Transverse colon (tissue), 4 donors: ENCODE data around the gene TANGO2. TPM values are rescaled to one million over a fixed set of nuclear protein-coding genes. Genes with fewer than 3 reads are reported as not detected.

Experiments
- DNase-seq: peaks from one replicate; pipeline ENCODE4 v3.0.0-alpha.2; 2019
- H3K27ac ChIP-seq, 4 donors: fragments of 200-600 bp; sonication (generic); 2 replicates each; pipeline ENCODE4 v1.5.1; 2016 to 2018; ENCODE audit warnings: inconsistent platforms in 4 of 4
- H3K27me3 ChIP-seq: fragments of 200-600 bp; sonication (generic); 2 replicates; pipeline ENCODE4 v1.5.1; 2017; ENCODE audit warnings: inconsistent platforms
- H3K36me3 ChIP-seq, 4 donors: fragments of 200-600 bp; sonication (generic); 2 replicates each; pipeline ENCODE4 v1.5.1; 2017 to 2019; ENCODE audit warnings: inconsistent platforms in 4 of 4
- H3K4me1 ChIP-seq, 4 donors: fragments of 200-600 bp; sonication (generic); 2 replicates each; pipeline ENCODE4 v1.5.1; 2017 to 2020; ENCODE audit warnings: inconsistent platforms in 4 of 4
- H3K4me3 ChIP-seq, 4 donors: fragments of 200-600 bp; sonication (generic); 1 replicate in 1 of 4; 2 replicates in 3 of 4; pipeline versions ENCODE4 v1.5.1 to v1.6.1; 2017 to 2019; ENCODE audit warnings: inconsistent platforms in 4 of 4
- H3K9me3 ChIP-seq, 2 donors: fragments of 200-600 bp; sonication (generic); 2 replicates each; pipeline ENCODE4 v1.5.1; 2017 to 2019; ENCODE audit warnings: inconsistent platforms in 2 of 2
- EP300 ChIP-seq: sonication (generic); formaldehyde crosslinking; IDR thresholded peaks from one replicate; pipeline ENCODE4 v1.6.1; 2017; ENCODE audit warnings: antibody characterized with exemption, low read depth
- POLR2A ChIP-seq: fragments of 450-650 bp; IDR thresholded peaks from one replicate; pipeline ENCODE4 v1.6.1; 2016; ENCODE audit warnings: antibody characterized with exemption, mild to moderate bottlenecking, moderate library complexity
- POLR2AphosphoS5 ChIP-seq, 3 donors: sonication (generic); formaldehyde crosslinking; IDR thresholded peaks; one replicate each; pipeline ENCODE4 v1.6.1; 2016; ENCODE audit warnings: antibody characterized with exemption in 3 of 3
- WGBS, 2 donors: methylation state at CpG; one replicate each; pipeline ENCODE4 v1.1.5; 2018; ENCODE audit warnings: low coverage in 1 of 2; 5-methylcytosine and 5-hydroxymethylcytosine counted together
- in situ Hi-C, 4 donors: fragments of 200-750 bp; cut with MboI; loops; one replicate each; pipeline versions ENCODE4 v1.15.0 to v1.15.1; 2017; ENCODE audit warnings: low sequenced_read_pairs in 3 of 4, low pct_ligation_motif_present in 1 of 4, low pct_unique_long_range_greater_than_20kb in 1 of 4
- intact Hi-C: fragments of 100-400 bp; cut with DNase I; formaldehyde crosslinking; loops from one replicate; pipeline ENCODE4 v1.15.1; 2023; ENCODE audit warnings: low total_unique reads
- total RNA-seq, 4 donors: library from RNA; depleted of rRNA; stranded (reverse); fragments of >200 nt; gene quantifications; one replicate each; pipeline ENCODE4 v1.1.0, GENCODE V29; 2016
- TF ChIP-seq, protein P1 (sequence below), 5 experiments: fragments of 200-600 bp in 3 of 5; fragments of 450-650 bp in 2 of 5; sonication (generic) in 3 of 5; IDR thresholded peaks; 1 replicate in 2 of 5; 2 replicates in 3 of 5; pipeline ENCODE4 v1.5.1; 2016 to 2017; ENCODE audit warnings: antibody characterized with exemption in 5 of 5, inconsistent platforms in 3 of 5, mild to moderate bottlenecking in 2 of 5, moderate library complexity in 1 of 5

The TANGO2 gene
- total RNA-seq, 4 donors from 2014 or later, result 32.9 to 101 (median 50.6) TPM

DNA sequence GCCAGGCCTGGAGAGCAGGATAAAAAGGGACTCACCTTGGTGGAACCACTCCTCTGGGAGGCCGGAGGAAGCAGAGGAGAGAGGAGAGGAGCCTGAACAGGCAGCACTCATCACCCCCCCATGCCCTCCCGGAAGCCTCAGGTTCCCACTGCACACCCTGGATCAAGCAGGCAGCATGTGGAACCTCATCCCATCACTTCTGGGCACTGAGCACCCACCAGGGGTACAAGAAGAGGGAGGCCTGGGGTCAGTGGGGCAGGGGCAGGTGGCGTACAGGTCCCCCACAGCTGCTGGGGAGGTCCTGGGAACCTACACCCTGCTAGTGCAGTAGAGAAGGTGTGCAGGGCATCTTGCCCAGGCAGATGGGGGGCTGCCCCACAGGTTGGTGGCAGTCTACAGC is 44.2 kb upstream of the TANGO2 start:
- Histone ChIP-seq H3K4me1 (no peaks in the 10 kb centered on the region), H3K36me3 (no peaks in the 10 kb centered on the region), H3K4me3 (no peak overlapping the region), H3K27ac (no peak overlapping the region), H3K27me3 (no peaks in the 10 kb centered on the region), H3K9me3 (no peaks in the 10 kb centered on the region)
- 88% methylated on average over 3 of the region's 3 CpGs; no CpG with 5 or more reads in 1 of the 2 donors for WGBS, 2 donors
- intact Hi-C loops (loop anchor here (10.0 kb wide), 1 partner anchor 148 kb away; no protein-coding TSS in a partner anchor), in situ Hi-C loops (no loop called here)
- TF ChIP-seq EP300, result no peak
- TF ChIP-seq, protein P1, sequence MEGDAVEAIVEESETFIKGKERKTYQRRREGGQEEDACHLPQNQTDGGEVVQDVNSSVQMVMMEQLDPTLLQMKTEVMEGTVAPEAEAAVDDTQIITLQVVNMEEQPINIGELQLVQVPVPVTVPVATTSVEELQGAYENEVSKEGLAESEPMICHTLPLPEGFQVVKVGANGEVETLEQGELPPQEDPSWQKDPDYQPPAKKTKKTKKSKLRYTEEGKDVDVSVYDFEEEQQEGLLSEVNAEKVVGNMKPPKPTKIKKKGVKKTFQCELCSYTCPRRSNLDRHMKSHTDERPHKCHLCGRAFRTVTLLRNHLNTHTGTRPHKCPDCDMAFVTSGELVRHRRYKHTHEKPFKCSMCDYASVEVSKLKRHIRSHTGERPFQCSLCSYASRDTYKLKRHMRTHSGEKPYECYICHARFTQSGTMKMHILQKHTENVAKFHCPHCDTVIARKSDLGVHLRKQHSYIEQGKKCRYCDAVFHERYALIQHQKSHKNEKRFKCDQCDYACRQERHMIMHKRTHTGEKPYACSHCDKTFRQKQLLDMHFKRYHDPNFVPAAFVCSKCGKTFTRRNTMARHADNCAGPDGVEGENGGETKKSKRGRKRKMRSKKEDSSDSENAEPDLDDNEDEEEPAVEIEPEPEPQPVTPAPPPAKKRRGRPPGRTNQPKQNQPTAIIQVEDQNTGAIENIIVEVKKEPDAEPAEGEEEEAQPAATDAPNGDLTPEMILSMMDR (IDR thresholded peaks at IDR 0.05), result no peak
- DNase-seq, result no peak

DNA sequence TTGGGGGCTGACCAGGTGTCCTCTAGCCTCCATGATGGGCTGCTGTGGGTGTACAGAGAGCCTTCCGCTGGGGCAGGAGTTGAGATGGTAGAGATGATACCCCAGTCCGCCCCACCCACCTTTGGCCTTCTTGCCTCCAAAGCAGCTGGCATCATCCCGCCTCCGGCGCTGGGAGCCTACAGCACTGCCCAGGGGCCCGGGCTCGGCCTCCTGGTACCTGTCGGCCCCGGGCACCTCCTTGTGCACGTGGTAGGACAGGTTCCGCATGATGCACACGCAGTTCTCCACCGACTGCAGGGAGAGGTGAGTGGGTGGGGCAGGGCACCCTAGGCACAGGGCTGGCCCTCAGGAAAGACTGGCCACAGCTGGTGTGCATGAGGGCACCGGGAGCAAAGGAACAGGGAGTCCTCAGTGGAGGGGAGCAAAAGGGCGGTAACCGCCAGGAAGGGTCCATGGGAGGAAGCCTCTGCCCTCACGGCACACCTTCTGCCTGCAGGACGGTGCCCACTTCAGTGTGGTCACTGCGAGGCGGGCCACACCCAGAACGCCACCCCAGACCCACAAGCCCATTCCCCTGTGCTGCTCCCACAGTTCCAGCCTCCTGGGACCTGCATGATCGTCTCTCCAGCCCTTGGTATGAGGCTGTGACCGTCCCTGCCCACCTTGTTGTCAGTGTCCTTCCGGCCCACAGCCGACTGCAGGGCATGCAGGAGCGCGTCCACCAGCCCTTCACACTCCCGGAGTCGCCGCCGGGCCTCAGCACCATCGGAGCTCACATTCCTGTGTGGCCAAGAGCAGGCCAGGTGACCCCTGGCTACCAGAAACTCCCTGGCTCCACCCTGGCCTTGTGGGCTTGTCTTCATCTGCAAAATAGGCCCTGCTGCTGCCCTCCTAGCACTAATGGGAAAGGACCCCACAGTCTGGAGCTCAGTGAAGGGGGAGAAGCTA is 43.3 kb upstream of the TANGO2 start:
- Histone ChIP-seq H3K4me3 (no peak overlapping the region), H3K36me3 (no peaks in the 10 kb centered on the region), H3K9me3 (no peaks in the 10 kb centered on the region), H3K4me1 (no peaks in the 10 kb centered on the region), H3K27ac (no peak overlapping the region), H3K27me3 (no peaks in the 10 kb centered on the region)
- no peak for DNase-seq
- 88 to 100% methylated on average over 1 to 32 of the region's 32 CpGs for WGBS, 2 donors
- TF ChIP-seq POLR2A (no peak), POLR2AphosphoS5 (IDR thresholded peaks at IDR 0.05) (no peak), EP300 (no peak)
- TF ChIP-seq, protein P1 (IDR thresholded peaks at IDR 0.05), result no peak
- intact Hi-C loops, result loop anchor here (10.0 kb wide), 1 partner anchor 147 kb away; no protein-coding TSS in a partner anchor
- in situ Hi-C loops, result no loop called here

DNA sequence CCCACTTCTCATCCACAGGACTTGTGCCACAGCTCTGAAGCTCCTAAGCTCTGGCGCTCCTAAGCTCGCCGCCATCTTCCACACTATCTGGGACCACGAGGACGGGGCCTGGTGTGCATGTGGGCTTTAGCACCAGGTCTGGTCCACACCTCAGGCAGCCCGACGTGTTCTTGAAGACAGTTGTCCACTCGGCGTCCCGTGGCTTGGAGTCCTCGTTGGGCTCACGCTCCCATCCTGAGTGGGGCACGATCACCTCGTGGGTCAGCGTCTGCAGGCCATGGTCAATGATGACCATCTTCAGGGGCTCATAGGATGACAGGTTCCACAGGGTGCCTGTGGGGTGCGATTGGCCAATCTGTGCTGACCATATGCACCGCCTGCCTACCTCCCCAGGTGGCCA is 42.2 kb upstream of the TANGO2 start:
- Histone ChIP-seq H3K27ac (no peak overlapping the region), H3K27me3 (no peaks in the 10 kb centered on the region), H3K4me1 (no peaks in the 10 kb centered on the region), H3K4me3 (no peak overlapping the region), H3K36me3 (no peaks in the 10 kb centered on the region), H3K9me3 (no peaks in the 10 kb centered on the region)
- WGBS, 2 donors, result 96% methylated on average over 13 of the region's 17 CpGs; no CpG with 5 or more reads in 1 of the 2 donors
- intact Hi-C loops, result loop anchor here (10.0 kb wide), 1 partner anchor 146 kb away; no protein-coding TSS in a partner anchor
- DNase-seq, result no peak
- in situ Hi-C loops, result no loop called here
- TF ChIP-seq, protein P1 (IDR thresholded peaks at IDR 0.05), result no peak
- TF ChIP-seq POLR2A (no peak), EP300 (no peak), POLR2AphosphoS5 (IDR thresholded peaks at IDR 0.05) (no peak)

DNA sequence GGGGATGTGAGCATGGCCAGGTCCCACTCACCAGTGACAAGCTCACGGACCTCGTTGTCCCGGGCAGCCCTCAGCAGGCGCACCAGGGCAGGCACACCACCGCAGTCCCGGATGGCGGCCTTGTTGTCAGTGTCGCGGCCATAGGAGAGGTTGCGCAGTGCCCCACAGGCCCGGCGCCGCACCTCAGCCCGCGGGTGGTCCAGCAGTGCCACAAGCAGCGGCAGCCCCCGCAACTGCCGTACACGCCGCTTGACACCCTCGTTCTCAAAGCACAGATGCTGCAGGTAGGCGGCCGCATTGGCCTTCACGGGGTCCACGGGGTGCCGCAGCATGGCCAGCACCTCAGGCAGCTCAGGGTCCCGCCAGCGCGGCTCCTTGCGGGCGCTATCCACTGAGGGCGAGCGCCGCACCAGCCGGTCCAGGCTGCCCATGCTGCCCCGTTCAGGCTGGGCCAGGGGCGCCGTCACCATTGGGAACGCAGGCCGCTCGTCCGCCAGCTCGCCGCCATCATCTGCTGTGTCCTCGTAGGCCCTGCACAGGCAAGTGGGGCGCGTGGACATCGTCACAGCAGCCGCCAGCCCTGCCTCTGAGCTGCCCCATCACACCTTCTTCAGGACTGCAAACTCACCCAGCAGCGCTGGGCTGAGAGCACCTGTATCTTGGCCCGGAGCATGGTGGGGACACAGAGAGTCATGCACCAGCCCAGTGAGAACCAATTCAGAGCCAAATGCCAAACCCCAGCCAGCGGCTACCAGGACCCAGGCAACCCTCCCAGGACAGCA is 41.0 kb upstream of the TANGO2 start:
- no peaks in the 10 kb centered on the region for H3K27me3 ChIP-seq
- no peak overlapping the region for H3K4me3 ChIP-seq
- in situ Hi-C loops, result no loop called here
- 94% methylated on average over 48 of the region's 52 CpGs; no CpG with 5 or more reads in 1 of the 2 donors for WGBS, 2 donors
- TF ChIP-seq POLR2AphosphoS5 (IDR thresholded peaks at IDR 0.05) (no peak), EP300 (no peak), POLR2A (no peak)
- TF ChIP-seq, protein P1 (IDR thresholded peaks at IDR 0.05), result no peak
- no peaks in the 10 kb centered on the region for H3K9me3 ChIP-seq
- peaks cover 0 to 4% (median 1%) of the 10 kb centered on the region in 4 donors for H3K4me1 ChIP-seq
- intact Hi-C loops, result loop anchor here (10.0 kb wide), 1 partner anchor 145 kb away; no protein-coding TSS in a partner anchor
- no peak for DNase-seq
- H3K36me3 ChIP-seq, result no peaks in the 10 kb centered on the region
- no peak overlapping the region for H3K27ac ChIP-seq
